GM12875 (cell line): Measurements from ENCODE around the gene KRT34.
A peak's percentile ranks its signal among the peaks of the same experiment; 100 is the strongest.

ENCODE experiments used
- H3K4me3 ChIP-seq: one replicate; pipeline ENCODE4 v1.5.1; 2011; ENCODE audit warnings: low read depth, low read length, control low read depth
- TF ChIP-seq, protein P1 (sequence below): IDR thresholded peaks from 2 replicates; pipeline ENCODE4 v1.5.1; 2011; ENCODE audit warnings: low read depth, mild to moderate bottlenecking, control low read depth, inconsistent platforms, low read length, moderate library complexity, borderline replicate concordance; ENCODE audit not compliant: insufficient read depth

Gene KRT34

DNA sequence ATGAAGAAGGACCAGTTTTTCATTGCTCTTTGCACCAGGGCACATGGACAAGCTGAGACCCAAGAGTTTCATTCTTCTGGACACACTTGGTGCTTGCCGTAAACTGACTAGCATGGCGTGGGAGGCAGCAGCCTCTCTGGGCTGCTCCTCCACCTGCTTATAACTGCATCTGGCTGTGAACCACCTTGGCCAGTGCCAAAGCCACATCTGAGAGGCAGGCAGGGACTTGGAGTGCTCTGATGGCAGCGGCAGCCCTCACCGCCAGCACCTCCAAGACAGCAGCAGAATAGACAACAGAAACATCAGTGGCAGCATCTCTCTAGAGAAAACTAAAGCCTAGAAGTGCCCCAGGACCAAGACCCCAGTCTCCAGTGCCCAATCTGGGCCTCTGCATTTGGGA is 37.6 kb upstream of the KRT34 start:
- H3K4me3 ChIP-seq = no peak overlapping the region
- TF ChIP-seq, protein P1, sequence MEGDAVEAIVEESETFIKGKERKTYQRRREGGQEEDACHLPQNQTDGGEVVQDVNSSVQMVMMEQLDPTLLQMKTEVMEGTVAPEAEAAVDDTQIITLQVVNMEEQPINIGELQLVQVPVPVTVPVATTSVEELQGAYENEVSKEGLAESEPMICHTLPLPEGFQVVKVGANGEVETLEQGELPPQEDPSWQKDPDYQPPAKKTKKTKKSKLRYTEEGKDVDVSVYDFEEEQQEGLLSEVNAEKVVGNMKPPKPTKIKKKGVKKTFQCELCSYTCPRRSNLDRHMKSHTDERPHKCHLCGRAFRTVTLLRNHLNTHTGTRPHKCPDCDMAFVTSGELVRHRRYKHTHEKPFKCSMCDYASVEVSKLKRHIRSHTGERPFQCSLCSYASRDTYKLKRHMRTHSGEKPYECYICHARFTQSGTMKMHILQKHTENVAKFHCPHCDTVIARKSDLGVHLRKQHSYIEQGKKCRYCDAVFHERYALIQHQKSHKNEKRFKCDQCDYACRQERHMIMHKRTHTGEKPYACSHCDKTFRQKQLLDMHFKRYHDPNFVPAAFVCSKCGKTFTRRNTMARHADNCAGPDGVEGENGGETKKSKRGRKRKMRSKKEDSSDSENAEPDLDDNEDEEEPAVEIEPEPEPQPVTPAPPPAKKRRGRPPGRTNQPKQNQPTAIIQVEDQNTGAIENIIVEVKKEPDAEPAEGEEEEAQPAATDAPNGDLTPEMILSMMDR = no peak

DNA sequence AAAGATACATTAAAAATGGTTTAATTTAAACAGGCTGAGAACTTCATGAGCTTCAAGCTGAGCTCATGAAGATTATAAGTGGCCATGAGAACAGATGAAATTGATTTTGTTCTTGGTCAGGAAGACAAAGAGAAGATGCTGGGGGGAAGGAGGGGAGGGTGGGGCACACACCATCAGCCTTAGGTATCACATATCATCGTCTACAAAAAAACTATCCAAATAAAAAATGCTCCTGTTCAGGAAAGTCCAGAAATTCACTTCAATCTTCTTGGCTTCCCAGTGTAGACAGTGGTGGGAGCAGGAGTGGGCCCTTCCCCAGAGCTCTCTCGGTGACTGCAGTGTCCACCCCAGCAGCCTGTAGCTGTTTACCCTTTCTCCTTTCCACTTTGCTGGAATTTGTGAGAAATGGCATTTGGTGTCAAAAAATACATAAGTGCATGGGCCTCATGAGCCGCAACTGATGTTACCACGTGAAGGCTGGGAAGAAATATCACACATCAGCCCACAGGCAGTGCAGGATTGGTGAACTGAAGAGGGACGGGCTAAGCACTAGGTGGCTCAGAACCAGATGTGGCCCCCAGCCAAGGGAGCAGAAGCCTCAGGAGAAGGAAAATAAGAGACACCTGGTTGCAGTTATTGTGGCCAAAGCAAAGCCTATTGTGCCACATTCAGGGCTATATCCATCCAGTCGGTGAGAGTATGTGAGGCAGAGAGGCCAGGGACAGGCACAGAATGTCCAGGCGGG is 36.2 kb upstream of the KRT34 start:
- no peak overlapping the region for H3K4me3 ChIP-seq
- TF ChIP-seq, protein P1 = no peak

DNA sequence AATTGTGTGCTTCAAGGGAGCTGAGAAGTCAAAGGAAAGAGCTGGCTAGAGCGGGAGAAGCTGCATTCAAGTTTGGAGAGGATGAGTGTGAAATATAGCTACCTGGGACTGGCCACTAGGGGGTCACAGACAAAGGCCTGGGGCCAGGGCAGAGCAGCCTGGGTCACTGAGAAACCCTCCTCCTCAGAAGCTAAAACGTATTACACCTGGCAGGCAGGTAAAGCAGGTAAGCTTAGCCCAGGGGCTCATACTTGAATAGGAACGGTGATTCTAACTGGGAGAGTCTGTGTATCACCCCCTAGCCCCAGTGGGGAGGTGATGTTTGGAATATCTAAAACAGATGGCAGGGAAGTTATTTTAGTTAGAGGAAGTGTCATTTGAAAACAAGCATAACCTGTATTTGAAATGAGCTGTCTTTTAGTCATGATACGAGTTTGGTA is 35.5 kb upstream of the KRT34 start:
- TF ChIP-seq, protein P1 = peak; percentile 64
- H3K4me3 ChIP-seq = no peak overlapping the region

DNA sequence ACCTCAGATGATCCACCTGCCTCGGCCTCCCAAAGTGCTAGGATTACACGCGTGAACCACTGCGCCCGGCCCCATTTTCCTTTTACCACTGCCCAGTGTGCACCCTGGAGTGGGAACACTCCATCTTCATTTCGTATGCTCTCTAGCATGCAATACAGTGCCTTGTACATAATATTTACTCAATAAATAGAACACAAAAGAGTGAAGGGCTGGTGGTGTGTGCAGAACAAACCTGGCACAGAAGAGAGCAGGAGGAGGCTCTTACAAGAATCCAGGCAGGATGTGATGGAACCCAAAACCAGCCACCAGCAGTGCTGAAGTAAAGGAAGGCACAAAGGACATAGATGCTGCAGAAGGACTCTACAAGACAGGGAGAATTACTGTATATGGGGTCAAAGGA is 35.0 kb upstream of the KRT34 start:
- no peak overlapping the region for H3K4me3 ChIP-seq
- TF ChIP-seq, protein P1 = no peak

DNA sequence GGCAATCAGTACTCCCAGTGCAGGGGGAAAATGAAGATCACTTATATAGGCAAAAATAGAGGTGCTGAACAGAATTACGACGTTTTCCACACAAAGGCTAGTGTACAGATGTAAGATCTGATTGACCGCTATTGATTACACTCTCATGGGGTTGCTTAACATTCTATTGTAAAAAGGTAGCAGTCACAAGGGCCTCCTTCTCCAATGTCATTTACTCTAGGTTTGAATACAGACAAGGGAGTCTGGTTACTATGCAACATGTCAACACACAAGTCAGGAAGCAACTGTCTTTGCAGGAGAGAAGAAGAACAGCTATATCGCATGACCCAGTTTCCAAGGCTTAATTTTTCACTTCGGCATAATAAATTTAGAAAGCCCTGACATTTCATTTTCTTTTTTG is 34.4 kb upstream of the KRT34 start:
- H3K4me3 ChIP-seq = no peak overlapping the region
- TF ChIP-seq, protein P1 = no peak

DNA sequence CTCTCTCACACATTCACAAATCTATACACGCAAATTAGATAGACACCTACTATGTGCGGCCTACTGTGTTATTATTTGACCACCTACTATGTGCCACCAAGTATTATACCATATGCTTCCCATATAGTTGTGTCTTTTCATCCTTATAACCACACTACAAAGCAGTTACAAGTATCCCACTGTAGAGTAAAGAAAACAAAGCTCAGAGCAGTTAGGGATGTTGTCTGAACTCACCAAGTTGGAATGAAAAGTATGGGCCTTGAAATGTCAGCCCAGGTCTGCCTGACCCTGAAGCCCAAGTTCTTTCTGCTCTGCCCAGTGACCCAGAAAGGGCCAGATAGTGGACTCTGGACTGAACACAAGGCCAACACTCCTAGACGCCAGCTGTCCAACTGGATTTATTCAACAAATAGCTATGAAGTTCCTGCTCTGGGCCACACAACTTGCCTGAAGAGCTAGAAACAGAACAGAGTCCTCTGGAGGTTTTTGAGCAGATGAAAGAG is 33.8 kb upstream of the KRT34 start:
- TF ChIP-seq, protein P1 = no peak
- H3K4me3 ChIP-seq = no peak overlapping the region

DNA sequence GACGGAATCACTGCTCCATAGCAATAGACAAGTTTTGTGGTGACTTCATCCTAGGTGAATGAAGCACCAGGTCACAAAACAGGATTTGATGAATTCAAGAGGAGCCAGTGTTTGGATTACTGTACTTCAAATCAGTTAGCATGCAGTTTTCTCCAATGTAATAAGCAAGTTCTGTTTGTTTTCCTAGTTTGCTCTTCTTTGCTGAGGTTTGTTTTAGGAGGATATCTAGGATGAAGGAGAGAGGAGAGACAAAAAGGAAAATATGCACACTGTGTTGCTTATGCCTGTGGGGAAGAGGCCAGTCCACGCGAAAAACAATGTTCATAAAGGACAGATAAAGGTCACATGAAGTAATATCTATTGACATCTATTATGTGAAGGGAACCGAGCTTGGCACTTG is 33.3 kb upstream of the KRT34 start:
- TF ChIP-seq, protein P1 = no peak
- H3K4me3 ChIP-seq = no peak overlapping the region
